Urinary bladder (tissue), 4 donors: ENCODE measurements around the gene ABCB4. TPM values are rescaled to one million over a fixed set of nuclear protein-coding genes. Genes with fewer than 3 reads are reported as not detected.

ENCODE experiments used
- DNase-seq: peaks from one replicate; pipeline ENCODE4 v3.0.0-alpha.2; 2015; ENCODE audit errors: extremely low spot score
- H3K27ac ChIP-seq: one replicate; pipeline ENCODE4 v1.5.1; 2013; ENCODE audit warnings: low read depth, mild to moderate bottlenecking, moderate library complexity
- H3K36me3 ChIP-seq: one replicate; pipeline ENCODE4 v1.6.1; 2013; ENCODE audit warnings: mild to moderate bottlenecking, moderate library complexity; ENCODE audit not compliant: insufficient read depth
- H3K4me1 ChIP-seq: one replicate; pipeline ENCODE4 v1.6.1; 2013; ENCODE audit warnings: mild to moderate bottlenecking, moderate library complexity; ENCODE audit not compliant: insufficient read depth
- H3K4me3 ChIP-seq: one replicate; pipeline ENCODE4 v1.5.1; 2013; ENCODE audit warnings: low read depth, low read length
- WGBS: extraction: QIAGEN DNeasy Blood & Tissue Kit; methylation state at CpG from one replicate; pipeline ENCODE4 v1.1.7; 2013; 5-methylcytosine and 5-hydroxymethylcytosine counted together
- polyA plus RNA-seq: library from polyadenylated mRNA; stranded (reverse); fragments of 200-250 nt; gene quantifications from one replicate; pipeline ENCODE4 v1.2.3, GENCODE V29; 2013
- total RNA-seq: library from RNA; depleted of rRNA; stranded (reverse); fragments of >200 nt; gene quantifications from one replicate; pipeline ENCODE4 v1.2.3, GENCODE V29; 2014
- donor health status: healthy with polysubstance abuse.
- donor health status: healthy.

Gene ABCB4
- 1.2 TPM for total RNA-seq
- 0.53 TPM for polyA plus RNA-seq

DNA sequence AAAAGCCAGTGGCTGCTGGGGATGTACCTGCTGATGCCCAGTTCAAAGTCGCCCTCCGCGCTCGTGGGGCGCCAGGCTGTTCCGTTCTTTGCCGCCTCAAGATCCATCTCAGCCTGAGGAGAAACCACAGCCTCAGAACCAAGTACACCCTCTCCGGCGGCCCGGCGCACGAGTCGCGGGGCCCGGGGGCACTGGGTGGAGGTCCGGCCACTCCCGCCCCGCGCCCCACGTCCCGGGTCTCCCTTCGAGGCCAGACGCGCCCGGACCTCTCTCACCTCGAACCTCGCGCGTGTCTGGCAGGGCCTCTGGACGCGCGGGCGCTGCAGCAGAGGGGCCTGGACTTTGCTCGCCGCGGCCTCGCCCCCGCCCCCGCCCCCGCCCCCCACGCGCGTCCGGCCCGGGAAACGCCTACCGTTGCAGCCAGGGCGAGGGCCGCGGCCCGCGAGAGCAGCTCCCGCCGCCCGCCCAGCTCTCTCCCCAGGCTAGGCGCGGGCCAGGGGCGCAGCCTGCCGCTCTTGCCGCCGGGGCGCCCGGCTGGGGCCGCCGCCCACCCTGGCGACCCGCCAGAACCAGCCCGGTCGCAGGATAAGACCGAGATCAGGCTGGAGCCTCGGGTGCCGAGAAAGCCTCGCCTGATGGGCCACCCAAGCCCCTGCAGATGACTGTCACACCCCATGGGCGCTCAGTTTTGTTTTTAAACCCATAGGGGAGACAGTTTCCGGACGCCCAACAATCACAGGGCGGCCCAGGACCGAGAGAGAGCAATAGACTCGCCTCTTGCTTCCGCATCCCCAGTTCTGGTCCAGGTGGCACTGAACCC, at the start of gene ABCB4:
TSS of gene ABCB4 (minus strand) at position 322 of the 820 bp plus-strand sequence. CDS start at position 107, 215 bp downstream.
- Histone ChIP-seq H3K27ac (no peak within 1 kb of the TSS), H3K4me3 (peak within 1 kb of the TSS; percentile 41), H3K4me1 (no peaks in the 10 kb centered on the region), H3K36me3 (no peaks in the 10 kb centered on the region)
- DNase-seq = no peak
- 4% methylated on average over 79 of the region's 80 CpGs for WGBS

DNA sequence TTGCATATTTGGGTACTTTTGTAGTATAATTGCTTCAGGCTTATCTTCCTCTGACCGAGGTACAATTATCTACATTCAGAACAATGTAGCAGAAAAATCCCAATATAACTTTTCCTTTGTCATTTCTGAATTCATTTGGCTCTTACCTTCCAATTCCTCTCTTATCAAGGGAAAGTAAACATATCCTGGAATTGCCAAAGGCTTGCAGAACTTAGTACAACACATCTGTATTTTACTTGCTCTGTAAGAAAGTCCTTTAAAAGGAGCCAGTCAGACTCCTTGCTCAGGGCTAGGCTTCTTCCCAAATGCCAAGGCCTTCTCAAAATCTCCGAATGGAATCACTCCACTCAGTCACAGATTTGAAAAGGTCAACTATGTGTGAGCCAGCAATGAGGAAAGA, 43.3 kb upstream of the ABCB4 start:
- no peak overlapping the region for H3K27ac ChIP-seq
- H3K36me3 ChIP-seq = no peaks in the 10 kb centered on the region
- H3K4me1 ChIP-seq = no peaks in the 10 kb centered on the region
- 27% methylated on average over 2 of the region's 2 CpGs for WGBS
- DNase-seq = no peak
- no peak overlapping the region for H3K4me3 ChIP-seq

DNA sequence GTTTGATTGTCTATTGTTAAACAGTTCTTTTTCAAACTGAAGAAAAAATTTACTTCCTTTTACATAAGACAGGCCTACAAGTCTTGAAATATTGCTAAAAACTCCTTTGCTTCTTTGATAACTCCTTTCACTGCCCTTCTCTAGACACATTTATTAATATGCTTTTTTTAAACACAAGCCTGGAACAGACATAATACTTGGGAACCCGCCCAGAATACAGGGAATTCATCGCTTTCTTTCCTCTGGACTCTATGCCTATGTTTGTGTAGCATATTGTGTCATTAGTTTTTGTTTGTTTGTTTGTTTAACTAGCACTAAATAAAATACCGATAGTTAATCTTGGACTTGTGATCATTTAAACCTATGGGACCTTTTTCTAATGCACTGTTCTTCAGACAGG, 42.4 kb upstream of the ABCB4 start:
- Histone ChIP-seq H3K27ac (no peak overlapping the region), H3K36me3 (no peaks in the 10 kb centered on the region), H3K4me3 (no peak overlapping the region), H3K4me1 (no peaks in the 10 kb centered on the region)
- WGBS = 52% methylated on average over 3 of the region's 3 CpGs
- no peak for DNase-seq

DNA sequence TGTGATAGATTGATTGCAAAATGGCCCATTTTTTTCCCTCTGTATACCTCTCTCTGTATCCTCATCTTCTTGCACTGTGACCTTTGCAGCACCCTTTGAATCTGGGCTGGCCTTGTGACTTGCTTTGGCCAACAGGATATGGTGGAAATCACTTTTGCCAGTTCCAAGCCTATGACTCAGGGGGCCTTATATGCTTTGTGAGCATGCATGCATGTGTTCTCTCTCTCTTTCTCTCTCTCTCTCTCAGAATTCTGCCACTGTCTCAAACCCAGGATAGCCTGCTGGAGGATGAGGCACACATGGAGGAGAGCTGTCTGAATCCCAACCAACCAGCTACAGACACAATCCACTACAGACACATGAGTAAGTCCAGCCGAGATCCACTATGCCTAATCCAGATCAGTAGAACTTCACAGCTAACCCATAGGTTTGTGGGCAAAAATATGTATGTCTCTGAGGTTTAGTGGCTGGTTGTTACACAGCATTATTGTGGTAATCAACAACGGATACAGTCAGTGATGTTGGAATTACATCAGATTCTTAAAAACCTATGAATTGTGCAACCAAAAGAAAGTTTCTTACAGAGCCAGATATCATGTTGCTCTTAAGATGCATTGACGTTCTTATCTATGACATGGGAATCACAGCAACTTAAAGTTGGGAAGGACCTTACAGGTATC, 41.8 kb upstream of the ABCB4 start:
- Histone ChIP-seq H3K36me3 (no peaks in the 10 kb centered on the region), H3K4me3 (no peak overlapping the region), H3K4me1 (no peaks in the 10 kb centered on the region), H3K27ac (no peak overlapping the region)
- 55% methylated on average over 3 of the region's 3 CpGs for WGBS
- no peak for DNase-seq

DNA sequence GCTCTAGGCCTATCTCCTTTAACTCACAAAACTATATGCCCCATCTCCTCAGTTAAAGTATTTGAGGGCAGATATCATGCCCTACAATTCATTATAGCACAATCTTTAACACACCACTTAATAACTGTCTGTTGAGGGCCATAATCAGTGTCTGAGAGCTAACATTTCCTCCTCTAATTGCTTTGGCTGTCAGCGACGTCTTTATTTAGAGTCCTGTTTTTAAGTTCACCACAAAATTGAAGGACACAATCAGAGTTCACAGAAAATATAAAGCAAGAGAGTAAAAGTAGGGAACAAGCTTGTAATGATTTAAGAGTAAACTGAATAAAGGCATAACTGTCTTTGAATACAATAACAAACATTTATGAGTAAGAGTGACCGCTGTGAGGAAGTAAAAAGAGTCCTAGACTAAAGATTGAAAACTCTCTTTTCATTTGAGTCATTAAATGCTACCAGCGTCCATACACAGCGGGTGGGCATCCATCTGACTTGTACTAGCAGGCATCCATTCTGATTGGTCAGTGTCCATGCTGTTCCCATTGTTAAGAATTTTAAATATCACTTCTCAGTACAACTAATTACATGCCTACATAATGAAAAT, 38.4 kb upstream of the ABCB4 start:
- H3K4me1 ChIP-seq = no peaks in the 10 kb centered on the region
- no peak overlapping the region for H3K27ac ChIP-seq
- no peak for DNase-seq
- 80% methylated on average over 5 of the region's 5 CpGs for WGBS
- H3K4me3 ChIP-seq = no peak overlapping the region
- no peaks in the 10 kb centered on the region for H3K36me3 ChIP-seq

DNA sequence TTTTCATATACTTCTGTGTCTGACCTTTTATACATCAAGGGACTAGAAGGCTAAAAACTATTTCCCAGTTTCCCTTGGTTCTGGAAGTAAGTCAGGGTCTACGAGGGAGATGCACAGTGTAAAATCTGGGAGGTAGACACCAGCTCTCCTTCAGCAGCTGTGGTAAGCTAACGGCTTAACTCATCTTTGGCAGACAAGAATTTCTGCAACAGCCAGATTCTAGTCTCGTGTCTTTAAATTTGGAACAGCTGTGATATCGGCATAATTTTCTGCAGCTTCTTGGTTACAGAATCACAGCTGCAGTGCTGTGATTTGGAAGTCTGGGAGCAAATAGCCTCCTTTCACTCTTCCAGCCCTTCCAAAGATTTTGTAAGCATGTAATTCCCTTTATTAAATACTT, 37.4 kb upstream of the ABCB4 start:
- Histone ChIP-seq H3K36me3 (no peaks in the 10 kb centered on the region), H3K4me1 (no peaks in the 10 kb centered on the region), H3K27ac (no peak overlapping the region), H3K4me3 (no peak overlapping the region)
- 59% methylated on average over 4 of the region's 4 CpGs for WGBS
- no peak for DNase-seq

DNA sequence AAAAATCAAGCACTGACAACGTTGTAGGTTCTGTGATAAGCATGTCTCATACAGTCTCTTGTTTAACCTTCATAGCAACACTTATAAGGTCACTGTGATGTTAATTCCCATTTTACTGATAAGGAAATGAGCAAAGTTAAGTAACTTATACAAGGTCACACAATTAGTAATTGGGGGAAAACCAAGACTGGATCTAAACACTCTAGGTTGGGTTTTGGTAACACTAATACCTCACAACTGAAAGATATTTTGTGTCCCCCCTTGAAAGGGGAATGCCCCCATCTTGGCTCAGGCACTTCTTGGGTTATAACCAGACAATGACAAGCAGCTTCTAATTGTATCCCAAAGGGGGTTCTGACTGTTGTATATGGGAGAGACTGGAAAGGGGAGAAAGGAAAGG, 36.0 kb upstream of the ABCB4 start:
- WGBS = 51% methylated on average over 1 of the region's 1 CpG
- no peaks in the 10 kb centered on the region for H3K36me3 ChIP-seq
- no peak for DNase-seq

DNA sequence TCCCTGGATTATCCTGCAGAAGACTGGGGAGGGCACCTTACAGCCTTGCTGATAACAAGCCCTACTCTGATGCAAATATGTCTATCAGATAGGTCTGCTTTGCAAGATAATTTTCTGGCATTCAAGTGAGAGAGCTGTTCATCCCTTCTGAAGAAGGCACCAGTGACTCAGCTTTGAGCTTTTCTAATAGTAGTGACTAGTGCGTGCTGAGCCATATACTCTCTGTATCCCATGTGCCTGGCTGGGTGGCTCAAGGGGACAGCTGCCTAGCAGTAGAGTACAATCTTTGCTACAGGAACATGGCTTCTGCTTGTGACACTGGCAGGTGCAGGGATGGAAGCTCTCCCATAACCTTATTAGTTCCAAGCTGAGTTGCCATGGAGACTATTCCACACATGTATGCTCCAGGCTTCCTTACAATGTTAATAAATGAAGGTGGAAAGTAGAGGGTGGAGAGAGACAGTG, 35.0 kb upstream of the ABCB4 start:
- Histone ChIP-seq H3K4me1 (no peaks in the 10 kb centered on the region), H3K27ac (no peak overlapping the region), H3K4me3 (no peak overlapping the region), H3K36me3 (no peaks in the 10 kb centered on the region)
- DNase-seq = no peak
- WGBS = 89% methylated on average over 1 of the region's 1 CpG

More for the DNA sequence above, 36.0 kb upstream of the ABCB4 start:
- no peak overlapping the region for H3K4me3 ChIP-seq
- H3K27ac ChIP-seq = no peak overlapping the region
- H3K4me1 ChIP-seq = no peaks in the 10 kb centered on the region

DNA sequence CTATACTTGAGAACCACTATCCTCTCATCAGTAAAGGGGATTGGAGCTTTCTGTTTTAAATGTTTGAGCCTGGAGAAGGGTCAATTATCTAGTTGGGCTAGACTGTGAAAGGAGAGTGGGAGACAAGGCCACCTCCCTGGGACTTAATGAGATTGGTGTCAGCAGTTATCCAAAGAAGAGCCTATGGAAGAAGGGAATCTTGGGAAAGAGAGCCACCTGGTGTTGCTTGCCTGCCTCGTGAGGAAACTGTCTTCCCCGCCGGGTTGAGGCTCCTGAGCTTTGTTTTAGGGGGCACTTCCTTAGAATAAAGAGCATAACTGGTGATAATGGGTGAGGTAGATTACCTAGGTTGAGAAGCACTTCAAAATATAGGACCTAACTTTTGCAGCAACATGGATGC, 32.0 kb upstream of the ABCB4 start:
- Histone ChIP-seq H3K4me1 (no peaks in the 10 kb centered on the region), H3K27ac (no peak overlapping the region), H3K36me3 (no peaks in the 10 kb centered on the region), H3K4me3 (no peak overlapping the region)
- DNase-seq = no peak
- WGBS = 54% methylated on average over 3 of the region's 3 CpGs

DNA sequence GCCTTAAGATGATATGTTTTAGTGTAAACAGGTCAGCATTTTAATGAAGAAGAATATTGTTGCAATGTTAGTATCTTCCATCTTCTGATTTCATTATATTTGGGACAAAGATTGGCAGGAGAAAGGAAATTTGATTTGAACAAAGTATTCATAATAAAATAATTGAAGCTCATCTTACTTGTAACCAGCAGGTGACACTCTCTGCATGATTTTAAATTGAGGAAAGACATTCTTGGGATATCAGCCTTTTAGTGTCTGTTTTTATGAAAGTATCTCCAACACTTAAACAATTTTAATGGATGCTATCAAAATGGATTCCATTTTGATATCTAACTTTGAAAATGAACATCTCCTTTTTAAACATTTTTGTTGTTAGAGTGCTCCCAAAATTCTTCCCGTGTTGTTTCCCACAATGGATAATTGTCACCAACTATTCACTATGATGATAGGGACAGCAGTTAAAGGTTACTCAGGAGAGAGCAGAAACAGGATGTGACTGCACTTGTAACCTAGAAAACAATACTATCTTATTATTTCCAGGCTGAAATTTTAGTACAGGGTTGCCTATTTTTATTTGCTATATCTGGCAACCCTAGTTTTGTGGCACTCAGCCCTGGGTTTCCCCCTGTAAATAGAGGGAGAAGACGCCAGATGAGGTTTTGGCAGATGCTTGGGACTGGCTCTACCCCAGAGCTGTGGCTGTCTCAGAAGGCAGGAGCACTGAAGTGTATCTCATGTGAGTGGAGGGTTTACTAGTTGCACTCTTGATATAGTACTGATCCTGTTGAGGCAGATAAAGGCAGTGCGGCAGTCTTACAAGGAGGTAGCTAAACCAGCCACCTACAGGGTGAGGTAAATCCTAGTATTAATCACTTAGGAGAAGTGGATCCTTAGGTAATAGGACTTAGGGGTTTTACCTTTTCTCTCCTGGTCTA, 31.0 kb upstream of the ABCB4 start:
- 47% methylated on average over 3 of the region's 3 CpGs for WGBS
- Histone ChIP-seq H3K27ac (no peak overlapping the region), H3K4me3 (no peak overlapping the region), H3K4me1 (no peaks in the 10 kb centered on the region), H3K36me3 (no peaks in the 10 kb centered on the region)
- DNase-seq = no peak

DNA sequence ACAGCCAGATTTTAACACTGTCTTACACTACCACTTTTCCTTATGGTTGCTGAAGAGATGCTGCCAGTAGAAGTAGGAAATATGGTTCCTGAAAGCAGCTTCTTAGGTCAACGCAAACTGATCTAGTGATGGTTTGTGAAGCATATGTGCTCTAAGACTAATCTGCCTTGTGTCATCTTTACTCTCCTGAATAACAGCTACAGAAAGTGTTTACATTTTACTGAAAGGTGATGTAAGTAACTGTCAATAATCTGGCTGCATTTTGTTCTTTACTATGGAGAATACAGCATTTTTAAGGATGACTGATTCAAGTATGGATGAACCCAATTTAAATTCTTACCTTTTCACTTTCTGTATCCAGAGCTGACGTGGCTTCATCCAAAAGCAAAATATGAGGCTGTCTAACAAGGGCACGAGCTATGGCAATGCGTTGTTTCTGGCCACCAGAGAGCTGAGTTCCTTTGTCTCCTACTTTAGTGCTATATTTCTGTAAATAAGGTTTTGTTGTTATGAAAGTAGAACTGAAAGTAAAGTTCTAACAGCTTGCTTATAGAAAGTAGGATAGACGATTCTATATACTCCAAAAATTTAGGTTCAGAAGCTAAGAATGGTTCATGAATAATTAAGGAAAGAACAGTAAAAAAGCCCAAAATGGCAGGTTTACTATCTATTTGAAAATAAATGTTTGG, 30.2 kb upstream of the ABCB4 start:
- H3K36me3 ChIP-seq = no peaks in the 10 kb centered on the region
- no peak for DNase-seq
- H3K4me3 ChIP-seq = no peak overlapping the region
- H3K4me1 ChIP-seq = no peaks in the 10 kb centered on the region
- WGBS = 74% methylated on average over 5 of the region's 5 CpGs
- H3K27ac ChIP-seq = no peak overlapping the region

DNA sequence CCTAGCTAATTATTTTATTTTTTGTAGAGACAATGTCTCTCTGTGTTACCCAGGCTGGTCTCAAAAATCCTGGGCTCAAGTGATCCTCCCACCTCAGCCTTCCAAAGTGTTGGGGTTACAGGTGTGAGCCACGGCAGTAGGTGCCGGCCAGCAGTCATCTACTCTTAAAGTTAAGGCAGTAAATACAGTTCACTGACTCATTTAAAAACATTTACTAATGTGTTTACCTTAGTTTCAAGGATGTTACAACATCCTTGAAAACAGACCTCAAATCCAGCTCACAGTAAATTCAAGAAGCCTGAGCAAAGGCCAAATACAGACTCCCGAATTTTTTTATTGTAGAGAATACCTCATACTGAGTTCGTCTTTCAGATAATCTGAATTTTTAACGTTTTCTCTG, 29.6 kb upstream of the ABCB4 start:
- 63% methylated on average over 5 of the region's 5 CpGs for WGBS
- Histone ChIP-seq H3K4me3 (no peak overlapping the region), H3K27ac (no peak overlapping the region), H3K4me1 (no peaks in the 10 kb centered on the region), H3K36me3 (no peaks in the 10 kb centered on the region)
- DNase-seq = no peak

DNA sequence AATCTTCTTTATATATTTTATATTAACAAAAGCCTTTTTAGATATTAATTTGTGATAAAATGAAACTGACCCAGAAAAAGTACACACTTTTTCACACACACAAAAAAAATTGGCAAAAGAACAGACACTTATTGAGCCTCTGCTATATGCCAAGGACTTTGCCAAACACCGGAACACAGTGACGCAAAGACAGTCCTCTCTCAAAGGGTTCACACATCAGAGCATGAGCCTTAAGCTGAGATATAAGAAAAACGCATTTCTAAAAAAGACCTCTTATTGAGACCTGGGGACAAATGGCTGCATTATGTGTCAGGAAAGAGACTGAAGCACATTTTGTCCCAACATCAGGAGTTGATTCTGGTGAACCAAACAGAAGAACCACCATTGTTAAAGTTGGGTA, 24.0 kb upstream of the ABCB4 start:
- 89% methylated on average over 3 of the region's 3 CpGs for WGBS
- H3K36me3 ChIP-seq = no peaks in the 10 kb centered on the region
- no peak for DNase-seq
- no peak overlapping the region for H3K4me3 ChIP-seq
- H3K27ac ChIP-seq = no peak overlapping the region
- H3K4me1 ChIP-seq = no peaks in the 10 kb centered on the region
